Measurements from ENCODE around the gene SUPT20H. TPM values are rescaled to one million over a fixed set of nuclear protein-coding genes. Genes with fewer than 3 reads are reported as not detected.

SUPT20H gene
- total RNA-seq, 2 experiments from 2014 or later = 74.1 to 79.8 TPM

- no peaks in the 10 kb centered on the region for H3K36me3 Mint-ChIP-seq (ENCODE audit: low read depth)
- H3K9me3 Mint-ChIP-seq = no peaks in the 10 kb centered on the region
- ChIA-PET POLR2A (no interaction called here), CTCF (interaction anchor here (1.0 kb wide), 1 partner anchor 12 kb away, joined by 3 read pairs; no protein-coding TSS in a partner anchor)
- H3K4me3 Mint-ChIP-seq = no peak overlapping the region
- no peaks in the 10 kb centered on the region for H3K4me1 Mint-ChIP-seq
- DNase-seq = no peak
- peaks cover 12% of the 10 kb centered on the region for H3K27me3 Mint-ChIP-seq
- no peak overlapping the region for H3K27ac Mint-ChIP-seq
These were observed 31.4 kb upstream of the SUPT20H start for GRCh38 chr13:37090912-37091311.

GRCh38 chr13:37089495-37089894 is 30.0 kb upstream of the SUPT20H start:
- POLR2A ChIA-PET = no interaction called here

DNA sequence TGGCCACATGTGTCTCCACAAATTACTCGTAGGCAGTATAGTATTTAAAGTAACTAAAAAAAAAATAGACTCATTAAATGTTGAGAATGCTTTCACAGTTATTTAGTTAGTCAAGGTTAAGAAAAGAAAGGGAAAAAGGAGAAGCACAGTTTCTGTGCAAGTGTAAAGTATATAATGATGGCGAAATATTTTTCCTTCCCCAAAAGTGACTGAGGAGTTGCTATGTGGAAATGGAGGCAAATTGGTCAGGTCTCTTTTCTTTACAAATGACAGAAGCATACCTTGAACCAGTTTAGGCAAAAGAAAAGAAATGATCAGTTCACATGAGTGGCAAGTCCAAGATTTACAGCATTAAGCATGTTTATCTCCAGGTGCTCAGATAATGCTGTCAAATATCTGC is 28.0 kb upstream of the SUPT20H start:
- Mint-ChIP-seq H3K9me3 (no peaks in the 10 kb centered on the region), H3K27ac (no peak overlapping the region), H3K27me3 (peaks cover 11% of the 10 kb centered on the region), H3K4me1 (no peaks in the 10 kb centered on the region), H3K4me3 (no peak overlapping the region), H3K36me3 (ENCODE audit: low read depth) (no peaks in the 10 kb centered on the region)
- CTCF ChIA-PET = no interaction called here
- POLR2A ChIA-PET = no interaction called here
- DNase-seq = no peak

More at GRCh38 chr13:37089495-37089894, 30.0 kb upstream of the SUPT20H start:
- Mint-ChIP-seq H3K4me1 (no peaks in the 10 kb centered on the region), H3K9me3 (no peaks in the 10 kb centered on the region), H3K27ac (no peak overlapping the region), H3K4me3 (no peak overlapping the region), H3K27me3 (peaks cover 12% of the 10 kb centered on the region), H3K36me3 (ENCODE audit: low read depth) (no peaks in the 10 kb centered on the region)
- CTCF ChIA-PET = no interaction called here
- DNase-seq = no peak

DNA sequence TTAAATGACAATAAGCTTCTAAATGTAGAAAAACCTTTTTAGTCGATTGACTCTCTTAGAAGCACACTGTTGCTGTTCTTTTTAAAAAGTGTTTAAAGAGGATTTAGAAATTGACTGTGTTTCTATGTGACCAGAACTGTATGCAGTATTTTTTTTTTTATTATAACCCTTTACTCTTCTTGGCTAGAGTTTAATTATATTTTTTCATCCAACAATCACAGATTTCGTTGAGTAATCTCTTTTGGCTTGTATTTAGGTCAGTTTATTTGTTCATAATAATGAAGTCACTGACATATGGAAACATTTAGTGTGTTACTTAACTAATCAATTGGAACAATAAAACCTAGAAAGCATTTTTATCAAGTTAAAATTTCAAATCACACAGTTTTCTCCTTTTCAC is 26.1 kb upstream of the SUPT20H start:
- ChIA-PET POLR2A (no interaction called here), CTCF (interaction anchor here (0.6 to 1.3 kb wide), 3 partner anchors 11 to 1890 kb away, joined by 3 to 4 read pairs (median 3); no protein-coding TSS in a partner anchor)
- H3K27ac Mint-ChIP-seq = no peak overlapping the region
- peaks cover 21% of the 10 kb centered on the region for H3K27me3 Mint-ChIP-seq
- no peak overlapping the region for H3K4me3 Mint-ChIP-seq
- H3K36me3 Mint-ChIP-seq (ENCODE audit: low read depth) = no peaks in the 10 kb centered on the region
- no peaks in the 10 kb centered on the region for H3K9me3 Mint-ChIP-seq
- no peaks in the 10 kb centered on the region for H3K4me1 Mint-ChIP-seq
- DNase-seq = no peak

GRCh38 chr13:37076818-37077217 is 17.3 kb upstream of the SUPT20H start:
- POLR2A ChIA-PET = interaction anchor here (0.7 kb wide), 1 partner anchor 520 kb away, joined by 4 read pairs; no protein-coding TSS in a partner anchor
- CTCF ChIA-PET = no interaction called here
- no peak overlapping the region for H3K4me3 Mint-ChIP-seq
- no peak overlapping the region for H3K27ac Mint-ChIP-seq
- no peaks in the 10 kb centered on the region for H3K4me1 Mint-ChIP-seq
- H3K9me3 Mint-ChIP-seq = no peaks in the 10 kb centered on the region
- no peaks in the 10 kb centered on the region for H3K36me3 Mint-ChIP-seq (ENCODE audit: low read depth)
- no peak for DNase-seq
- H3K27me3 Mint-ChIP-seq = peaks cover 7% of the 10 kb centered on the region

DNA sequence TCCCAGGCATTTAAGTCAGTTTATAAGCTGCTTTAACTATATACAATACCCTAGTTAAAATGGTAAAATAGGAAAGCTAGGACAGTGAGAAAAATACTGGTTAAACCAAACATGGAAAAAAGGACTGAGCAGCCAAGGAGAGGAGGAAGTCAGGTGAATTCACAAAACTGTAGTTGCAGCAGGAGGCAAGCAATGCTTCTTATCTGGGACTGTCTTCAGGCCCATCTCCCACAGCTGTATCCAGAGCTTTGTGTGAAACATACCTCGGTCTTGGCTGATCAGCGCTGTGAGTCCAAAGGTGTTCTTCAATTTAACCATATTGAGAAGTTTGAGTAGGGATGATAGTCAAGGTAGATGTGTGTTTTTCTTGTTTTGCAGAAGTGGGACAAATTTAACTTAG is 15.7 kb upstream of the SUPT20H start:
- H3K9me3 Mint-ChIP-seq = no peaks in the 10 kb centered on the region
- peaks cover 3% of the 10 kb centered on the region for H3K27me3 Mint-ChIP-seq
- DNase-seq = no peak
- POLR2A ChIA-PET = no interaction called here
- H3K36me3 Mint-ChIP-seq (ENCODE audit: low read depth) = no peaks in the 10 kb centered on the region
- no peak overlapping the region for H3K4me3 Mint-ChIP-seq
- no peaks in the 10 kb centered on the region for H3K4me1 Mint-ChIP-seq
- CTCF ChIA-PET = no interaction called here
- H3K27ac Mint-ChIP-seq = no peak overlapping the region

- Mint-ChIP-seq H3K9me3 (no peaks in the 10 kb centered on the region), H3K27ac (no peak overlapping the region), H3K4me3 (no peak overlapping the region), H3K36me3 (ENCODE audit: low read depth) (no peaks in the 10 kb centered on the region), H3K4me1 (no peaks in the 10 kb centered on the region), H3K27me3 (peaks cover 3% of the 10 kb centered on the region)
- ChIA-PET POLR2A (no interaction called here), CTCF (no interaction called here)
- DNase-seq = no peak
These were observed 15.2 kb upstream of the SUPT20H start for GRCh38 chr13:37074703-37075102.

GRCh38 chr13:37072024-37072423 is 12.5 kb upstream of the SUPT20H start:
- CTCF ChIA-PET = no interaction called here
- H3K4me3 Mint-ChIP-seq = no peak overlapping the region

DNA sequence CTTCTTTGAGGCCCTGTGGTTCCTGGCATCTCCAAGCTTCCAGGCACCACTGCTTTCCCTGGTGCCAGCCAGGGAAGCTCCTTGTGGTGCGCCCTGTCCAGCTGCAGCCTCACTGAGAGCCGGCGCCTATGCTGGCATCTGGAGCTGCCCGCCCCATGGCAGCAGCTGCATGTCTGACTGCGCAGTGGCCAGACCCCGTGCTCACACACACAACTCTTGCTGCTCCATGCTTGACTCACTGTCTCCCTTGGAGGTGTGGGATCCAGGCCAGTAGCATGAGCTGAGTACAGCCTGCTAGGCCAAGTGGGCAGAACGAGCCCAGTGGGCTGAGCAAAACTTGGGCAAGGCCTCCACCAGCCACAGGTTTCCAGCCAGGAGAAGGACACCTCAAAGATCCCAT is 11.5 kb upstream of the SUPT20H start:
- H3K4me1 Mint-ChIP-seq = no peaks in the 10 kb centered on the region
- ChIA-PET POLR2A (no interaction called here), CTCF (interaction anchor here (1.2 kb wide), 1 partner anchor 14 kb away, joined by 4 read pairs; no protein-coding TSS in a partner anchor)
- H3K9me3 Mint-ChIP-seq = no peaks in the 10 kb centered on the region
- H3K36me3 Mint-ChIP-seq (ENCODE audit: low read depth) = no peaks in the 10 kb centered on the region
- no peaks in the 10 kb centered on the region for H3K27me3 Mint-ChIP-seq
- H3K4me3 Mint-ChIP-seq = no peak overlapping the region
- DNase-seq = no peak
- no peak overlapping the region for H3K27ac Mint-ChIP-seq

More at GRCh38 chr13:37072024-37072423, 12.5 kb upstream of the SUPT20H start:
- H3K27ac Mint-ChIP-seq = no peak overlapping the region
- POLR2A ChIA-PET = no interaction called here
- H3K36me3 Mint-ChIP-seq (ENCODE audit: low read depth) = no peaks in the 10 kb centered on the region
- H3K27me3 Mint-ChIP-seq = no peaks in the 10 kb centered on the region
- DNase-seq = no peak
- H3K9me3 Mint-ChIP-seq = no peaks in the 10 kb centered on the region
- no peaks in the 10 kb centered on the region for H3K4me1 Mint-ChIP-seq

DNA sequence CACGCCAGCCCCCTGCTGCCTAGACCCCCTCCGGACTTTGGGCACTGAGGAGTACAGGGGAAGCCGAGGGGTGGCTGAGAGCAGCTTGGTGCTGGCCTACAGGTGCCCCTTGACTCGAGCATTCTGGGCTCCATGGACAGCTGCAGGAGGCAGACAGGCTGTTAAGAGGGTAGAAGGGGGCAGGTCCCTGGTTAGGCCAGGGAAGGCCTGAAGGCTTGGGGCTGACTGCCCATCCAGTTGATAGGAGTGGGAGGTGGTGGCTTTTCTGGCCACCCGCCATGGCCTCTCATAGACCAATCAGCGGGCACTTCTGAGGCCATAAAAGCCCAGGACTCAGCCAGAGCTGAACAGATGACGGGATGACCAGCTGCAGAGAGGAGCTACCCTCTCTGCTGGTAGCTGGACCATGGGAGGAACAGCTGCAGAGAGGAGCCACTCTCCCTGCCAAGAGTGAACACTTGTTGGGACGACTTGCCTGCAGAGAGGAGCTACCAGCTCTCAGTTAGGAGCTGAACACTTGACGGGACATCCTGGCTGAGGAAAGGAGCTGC is 10.7 kb upstream of the SUPT20H start:
- CTCF ChIA-PET = interaction anchor here (1.2 kb wide), 2 partner anchors 15 to 23 kb away, joined by 3 to 4 read pairs; no protein-coding TSS in a partner anchor
- no peak for DNase-seq
- H3K36me3 Mint-ChIP-seq (ENCODE audit: low read depth) = no peaks in the 10 kb centered on the region
- POLR2A ChIA-PET = no interaction called here
- no peaks in the 10 kb centered on the region for H3K27me3 Mint-ChIP-seq
- H3K9me3 Mint-ChIP-seq = no peaks in the 10 kb centered on the region
- H3K4me1 Mint-ChIP-seq = no peaks in the 10 kb centered on the region
- no peak overlapping the region for H3K4me3 Mint-ChIP-seq
- H3K27ac Mint-ChIP-seq = no peak overlapping the region

- ChIA-PET POLR2A (no interaction called here), CTCF (interaction anchor here (1.2 kb wide), 1 partner anchor 22 kb away, joined by 3 read pairs; no protein-coding TSS in a partner anchor)
- Mint-ChIP-seq H3K4me1 (no peaks in the 10 kb centered on the region), H3K9me3 (no peaks in the 10 kb centered on the region), H3K27ac (no peak overlapping the region), H3K4me3 (no peak overlapping the region), H3K36me3 (ENCODE audit: low read depth) (no peaks in the 10 kb centered on the region), H3K27me3 (no peaks in the 10 kb centered on the region)
- no peak for DNase-seq
These were observed 10.2 kb upstream of the SUPT20H start for GRCh38 chr13:37069597-37070103.

GRCh38 chr13:37068962-37069361 is 9.5 kb upstream of the SUPT20H start:
- Mint-ChIP-seq H3K4me1 (no peaks in the 10 kb centered on the region), H3K27me3 (peaks cover 4% of the 10 kb centered on the region), H3K4me3 (no peak overlapping the region), H3K27ac (no peak overlapping the region), H3K9me3 (no peaks in the 10 kb centered on the region), H3K36me3 (ENCODE audit: low read depth) (no peaks in the 10 kb centered on the region)
- DNase-seq = no peak
- CTCF ChIA-PET = interaction anchor here (1.2 kb wide), 1 partner anchor 22 kb away, joined by 3 read pairs; no protein-coding TSS in a partner anchor
- POLR2A ChIA-PET = no interaction called here

DNA sequence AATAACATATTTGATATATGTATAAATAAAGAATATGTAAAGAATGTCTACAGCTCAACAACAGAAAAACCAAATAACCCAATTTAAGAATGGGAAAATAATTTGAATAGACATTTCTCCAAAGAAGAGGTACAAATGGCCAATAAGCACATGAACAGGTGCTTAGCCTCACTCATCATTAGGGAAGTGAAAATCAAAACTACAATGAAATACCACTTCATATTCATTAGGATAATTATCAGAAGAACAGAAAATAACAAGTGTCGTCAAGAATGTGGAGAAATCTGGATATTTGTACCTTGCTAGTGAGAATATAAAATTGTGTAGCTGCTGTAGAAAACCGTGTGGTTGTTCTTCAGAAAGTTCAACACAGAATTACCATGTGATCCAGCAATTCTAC is 8.4 kb upstream of the SUPT20H start:
- H3K27me3 Mint-ChIP-seq = peaks cover 4% of the 10 kb centered on the region
- DNase-seq = no peak
- no peaks in the 10 kb centered on the region for H3K36me3 Mint-ChIP-seq (ENCODE audit: low read depth)
- ChIA-PET POLR2A (no interaction called here), CTCF (interaction anchor here (0.5 kb wide), 1 partner anchor 68 kb away, joined by 4 read pairs; no protein-coding TSS in a partner anchor)
- no peak overlapping the region for H3K4me3 Mint-ChIP-seq
- no peaks in the 10 kb centered on the region for H3K4me1 Mint-ChIP-seq
- H3K9me3 Mint-ChIP-seq = no peaks in the 10 kb centered on the region
- H3K27ac Mint-ChIP-seq = no peak overlapping the region

Measured in activated CD4-positive, alpha-beta T cell treated with anti-CD3 and anti-CD28 coated beads, Interleukin-2, amount 10 ng/mL, durations not matched to agents 7 days and 5 days (primary cell).